Measurements from ENCODE around the gene GDI2. TPM values are rescaled to one million over a fixed set of nuclear protein-coding genes. Genes with fewer than 3 reads are reported as not detected.

The GDI2 gene
- total RNA-seq, 3 donors from 2014 or later, result 185 to 239 (median 211) TPM

- Histone ChIP-seq H3K9me3 (no peaks in the 10 kb centered on the region), H3K4me1 (ENCODE audit: low read depth) (peaks cover 34% of the 10 kb centered on the region), H3K4me3 (no peak overlapping the region), H3K36me3 (ENCODE audit: low read depth) (no peaks in the 10 kb centered on the region)
- intact Hi-C loops (cut with DNase I, micrococcal nuclease), result no loop called here
- ATAC-seq (peak; percentile 28), DNase-seq (no peak)
- TF ChIP-seq CTCF (IDR thresholded peaks at IDR 0.05), result no peak
Measured at GRCh38 chr10:5806745-5807144, 6.5 kb downstream of the GDI2 start.

- DNase-seq, result no peak
- H3K9me3 ChIP-seq, result no peaks in the 10 kb centered on the region
- no peak for ATAC-seq
- no peak overlapping the region for H3K4me3 ChIP-seq
- intact Hi-C loops (cut with DNase I, micrococcal nuclease), result no loop called here
- no peak for TF ChIP-seq CTCF (IDR thresholded peaks at IDR 0.05)
- peaks cover 25% of the 10 kb centered on the region for H3K4me1 ChIP-seq (ENCODE audit: low read depth)
- no peaks in the 10 kb centered on the region for H3K36me3 ChIP-seq (ENCODE audit: low read depth)
Measured at GRCh38 chr10:5805711-5806110, 7.5 kb downstream of the GDI2 start.

GRCh38 chr10:5805260-5805659 is 8.0 kb downstream of the GDI2 start:
- intact Hi-C loops (cut with DNase I, micrococcal nuclease), result no loop called here
- ATAC-seq, result no peak
- Histone ChIP-seq H3K4me3 (no peak overlapping the region), H3K9me3 (no peaks in the 10 kb centered on the region), H3K4me1 (ENCODE audit: low read depth) (peaks cover 20% of the 10 kb centered on the region), H3K36me3 (ENCODE audit: low read depth) (no peaks in the 10 kb centered on the region)
- TF ChIP-seq CTCF (IDR thresholded peaks at IDR 0.05), result no peak
- no peak for DNase-seq

- Histone ChIP-seq H3K36me3 (ENCODE audit: low read depth) (no peaks in the 10 kb centered on the region), H3K9me3 (no peaks in the 10 kb centered on the region), H3K4me1 (ENCODE audit: low read depth) (peaks cover 12% of the 10 kb centered on the region), H3K4me3 (no peak overlapping the region)
- DNase-seq (no peak), ATAC-seq (peak; percentile 18)
- intact Hi-C loops (cut with DNase I, micrococcal nuclease), result no loop called here
- no peak for TF ChIP-seq CTCF (IDR thresholded peaks at IDR 0.05)
Measured at GRCh38 chr10:5804386-5804785, 8.8 kb downstream of the GDI2 start.

GRCh38 chr10:5800782-5801181 is 12.5 kb downstream of the GDI2 start:
- Histone ChIP-seq H3K36me3 (ENCODE audit: low read depth) (peaks cover 5% of the 10 kb centered on the region), H3K4me1 (ENCODE audit: low read depth) (peaks cover 7% of the 10 kb centered on the region)

More at GRCh38 chr10:5800782-5801181, 12.5 kb downstream of the GDI2 start:
- H3K4me3 ChIP-seq, result no peak overlapping the region
- no peak for DNase-seq
- intact Hi-C loops (cut with DNase I, micrococcal nuclease), result no loop called here
- H3K9me3 ChIP-seq, result no peaks in the 10 kb centered on the region
- ATAC-seq, result no peak
- no peak for TF ChIP-seq CTCF (IDR thresholded peaks at IDR 0.05)

Measured in mucosa of descending colon (tissue), 3 donors.